ENCODE data around the gene CNTN5. TPM values are rescaled to one million over a fixed set of nuclear protein-coding genes. Genes with fewer than 3 reads are reported as not detected.

The CNTN5 gene
- total and polyA plus RNA-seq, 10 of the 15 experiments (the other 5 are each of a cell fraction or from before 2014, with no cell fraction given): 0.01 TPM; not detected in 9

DNA sequence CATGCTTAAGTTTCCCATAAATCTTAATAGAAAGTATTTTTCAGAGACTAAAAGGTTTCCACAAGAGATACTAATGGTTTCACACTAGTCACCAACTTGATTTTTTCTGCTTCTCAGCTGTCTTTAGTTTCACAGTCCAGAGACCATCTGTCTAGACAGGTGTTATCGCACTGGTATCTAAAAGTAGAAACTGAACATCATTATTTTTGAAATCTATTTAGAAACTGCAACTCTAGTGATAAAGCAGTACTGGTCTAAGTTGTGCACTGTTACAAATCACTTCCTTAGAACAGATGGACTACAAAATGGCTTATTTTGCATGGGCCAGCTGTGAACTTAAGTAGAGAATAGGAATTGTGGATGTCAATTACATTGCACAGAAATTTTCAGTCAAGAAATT lies 78.0 kb downstream of the CNTN5 start (continued):
- TF ChIP-seq, protein P1, sequence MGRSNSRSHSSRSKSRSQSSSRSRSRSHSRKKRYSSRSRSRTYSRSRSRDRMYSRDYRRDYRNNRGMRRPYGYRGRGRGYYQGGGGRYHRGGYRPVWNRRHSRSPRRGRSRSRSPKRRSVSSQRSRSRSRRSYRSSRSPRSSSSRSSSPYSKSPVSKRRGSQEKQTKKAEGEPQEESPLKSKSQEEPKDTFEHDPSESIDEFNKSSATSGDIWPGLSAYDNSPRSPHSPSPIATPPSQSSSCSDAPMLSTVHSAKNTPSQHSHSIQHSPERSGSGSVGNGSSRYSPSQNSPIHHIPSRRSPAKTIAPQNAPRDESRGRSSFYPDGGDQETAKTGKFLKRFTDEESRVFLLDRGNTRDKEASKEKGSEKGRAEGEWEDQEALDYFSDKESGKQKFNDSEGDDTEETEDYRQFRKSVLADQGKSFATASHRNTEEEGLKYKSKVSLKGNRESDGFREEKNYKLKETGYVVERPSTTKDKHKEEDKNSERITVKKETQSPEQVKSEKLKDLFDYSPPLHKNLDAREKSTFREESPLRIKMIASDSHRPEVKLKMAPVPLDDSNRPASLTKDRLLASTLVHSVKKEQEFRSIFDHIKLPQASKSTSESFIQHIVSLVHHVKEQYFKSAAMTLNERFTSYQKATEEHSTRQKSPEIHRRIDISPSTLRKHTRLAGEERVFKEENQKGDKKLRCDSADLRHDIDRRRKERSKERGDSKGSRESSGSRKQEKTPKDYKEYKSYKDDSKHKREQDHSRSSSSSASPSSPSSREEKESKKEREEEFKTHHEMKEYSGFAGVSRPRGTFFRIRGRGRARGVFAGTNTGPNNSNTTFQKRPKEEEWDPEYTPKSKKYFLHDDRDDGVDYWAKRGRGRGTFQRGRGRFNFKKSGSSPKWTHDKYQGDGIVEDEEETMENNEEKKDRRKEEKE (IDR thresholded peaks at IDR 0.05): no peak
- no peak for TF ChIP-seq WRNIP1 (IDR thresholded peaks at IDR 0.05; ENCODE audit: borderline replicate concordance, low read depth, low read length)
- TF ChIP-seq, protein P2, sequence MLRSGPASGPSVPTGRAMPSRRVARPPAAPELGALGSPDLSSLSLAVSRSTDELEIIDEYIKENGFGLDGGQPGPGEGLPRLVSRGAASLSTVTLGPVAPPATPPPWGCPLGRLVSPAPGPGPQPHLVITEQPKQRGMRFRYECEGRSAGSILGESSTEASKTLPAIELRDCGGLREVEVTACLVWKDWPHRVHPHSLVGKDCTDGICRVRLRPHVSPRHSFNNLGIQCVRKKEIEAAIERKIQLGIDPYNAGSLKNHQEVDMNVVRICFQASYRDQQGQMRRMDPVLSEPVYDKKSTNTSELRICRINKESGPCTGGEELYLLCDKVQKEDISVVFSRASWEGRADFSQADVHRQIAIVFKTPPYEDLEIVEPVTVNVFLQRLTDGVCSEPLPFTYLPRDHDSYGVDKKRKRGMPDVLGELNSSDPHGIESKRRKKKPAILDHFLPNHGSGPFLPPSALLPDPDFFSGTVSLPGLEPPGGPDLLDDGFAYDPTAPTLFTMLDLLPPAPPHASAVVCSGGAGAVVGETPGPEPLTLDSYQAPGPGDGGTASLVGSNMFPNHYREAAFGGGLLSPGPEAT (IDR thresholded peaks at IDR 0.05; ENCODE audit: low read depth): peak; percentile 45; the same call in 1 of the 2 replicates
- TF ChIP-seq, protein P3, sequence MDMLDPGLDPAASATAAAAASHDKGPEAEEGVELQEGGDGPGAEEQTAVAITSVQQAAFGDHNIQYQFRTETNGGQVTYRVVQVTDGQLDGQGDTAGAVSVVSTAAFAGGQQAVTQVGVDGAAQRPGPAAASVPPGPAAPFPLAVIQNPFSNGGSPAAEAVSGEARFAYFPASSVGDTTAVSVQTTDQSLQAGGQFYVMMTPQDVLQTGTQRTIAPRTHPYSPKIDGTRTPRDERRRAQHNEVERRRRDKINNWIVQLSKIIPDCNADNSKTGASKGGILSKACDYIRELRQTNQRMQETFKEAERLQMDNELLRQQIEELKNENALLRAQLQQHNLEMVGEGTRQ (IDR thresholded peaks at IDR 0.05; ENCODE audit: borderline replicate concordance, low read depth, low read length): no peak
- no peak for TF ChIP-seq POLR2A (IDR thresholded peaks at IDR 0.05; ENCODE audit: low read depth, low read length)
- TF ChIP-seq TCF12 (IDR thresholded peaks at IDR 0.05; ENCODE audit: low read depth, low read length): peak; percentile 74
- TF ChIP-seq MEF2B (IDR thresholded peaks at IDR 0.05; ENCODE audit: partially characterized antibody, poor library complexity, severe bottlenecking): peak; percentile 64
- TF ChIP-seq, protein P4, sequence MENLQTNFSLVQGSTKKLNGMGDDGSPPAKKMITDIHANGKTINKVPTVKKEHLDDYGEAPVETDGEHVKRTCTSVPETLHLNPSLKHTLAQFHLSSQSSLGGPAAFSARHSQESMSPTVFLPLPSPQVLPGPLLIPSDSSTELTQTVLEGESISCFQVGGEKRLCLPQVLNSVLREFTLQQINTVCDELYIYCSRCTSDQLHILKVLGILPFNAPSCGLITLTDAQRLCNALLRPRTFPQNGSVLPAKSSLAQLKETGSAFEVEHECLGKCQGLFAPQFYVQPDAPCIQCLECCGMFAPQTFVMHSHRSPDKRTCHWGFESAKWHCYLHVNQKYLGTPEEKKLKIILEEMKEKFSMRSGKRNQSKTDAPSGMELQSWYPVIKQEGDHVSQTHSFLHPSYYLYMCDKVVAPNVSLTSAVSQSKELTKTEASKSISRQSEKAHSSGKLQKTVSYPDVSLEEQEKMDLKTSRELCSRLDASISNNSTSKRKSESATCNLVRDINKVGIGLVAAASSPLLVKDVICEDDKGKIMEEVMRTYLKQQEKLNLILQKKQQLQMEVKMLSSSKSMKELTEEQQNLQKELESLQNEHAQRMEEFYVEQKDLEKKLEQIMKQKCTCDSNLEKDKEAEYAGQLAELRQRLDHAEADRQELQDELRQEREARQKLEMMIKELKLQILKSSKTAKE (IDR thresholded peaks at IDR 0.05; ENCODE audit: low read depth, poor library complexity, severe bottlenecking): peak; percentile 83
- TF ChIP-seq SMARCA5 (IDR thresholded peaks at IDR 0.05): no peak
- no peak for TF ChIP-seq HDGF (IDR thresholded peaks at IDR 0.05)
- 0 out of 2 replicates have a peak, but pooled peaks have one; percentile 12 for TF ChIP-seq IKZF1 (conservative IDR thresholded peaks at IDR 0.05)
- TF ChIP-seq ATF7 (IDR thresholded peaks at IDR 0.05; ENCODE audit: low read depth): peak; percentile 54; the same call in 1 of the 2 replicates
- no peak; a peak in 1 of 4 replicates for TF ChIP-seq EP300 (IDR thresholded peaks at IDR 0.05; ENCODE audit: borderline replicate concordance in 1 of 2, control insufficient read depth in 1 of 2, low read depth in 2 of 2, low read length in 2 of 2)
- TF ChIP-seq NFYB (IDR thresholded peaks at IDR 0.05; ENCODE audit: insufficient read depth, low read depth, low read length): no peak
- TF ChIP-seq, protein P5, sequence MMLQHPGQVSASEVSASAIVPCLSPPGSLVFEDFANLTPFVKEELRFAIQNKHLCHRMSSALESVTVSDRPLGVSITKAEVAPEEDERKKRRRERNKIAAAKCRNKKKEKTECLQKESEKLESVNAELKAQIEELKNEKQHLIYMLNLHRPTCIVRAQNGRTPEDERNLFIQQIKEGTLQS (IDR thresholded peaks at IDR 0.05; ENCODE audit: borderline replicate concordance, extremely low read depth, low read depth, low read length): no peak
- no peak for TF ChIP-seq SMAD5 (IDR thresholded peaks at IDR 0.05; ENCODE audit: low read depth)
- TF ChIP-seq POLR2AphosphoS5 (IDR thresholded peaks at IDR 0.05; ENCODE audit: low read length): no peak
- no peak for TF ChIP-seq TCF3 (IDR thresholded peaks at IDR 0.05; ENCODE audit: borderline replicate concordance, insufficient read depth, low read depth, low read length)
- no peak for TF ChIP-seq RBBP5 (conservative IDR thresholded peaks at IDR 0.05)
- no peak for TF ChIP-seq ZSCAN29 (IDR thresholded peaks at IDR 0.05)
